PC-3 (cell line): Measurements from ENCODE around the gene ADAT3. TPM values are rescaled to one million over a fixed set of nuclear protein-coding genes. Genes with fewer than 3 reads are reported as not detected.

ENCODE experiments used
- ATAC-seq: fragments of 200-7000 bp; cut with Tn5 transposase; 2 replicates; pipeline ENCODE4 v1.9.1; 2020; ENCODE audit warnings: mild to moderate bottlenecking, moderate library complexity
- BruUV-seq: library from RNA; stranded (reverse); fragments of 400-500 nt; replicated peaks from 2 replicates; lab custom pipeline; 2021; lab: Mats Ljungman, UMichigan
- CTCF ChIA-PET: fragments of 300-600 bp; sonication (Branson Sonifier 250); formaldehyde crosslinking; loops from one replicate; lab custom pipeline; 2022; ENCODE audit warnings: antibody characterized with exemption; lab: Charles Lee
- POLR2A ChIA-PET: fragments of 300-600 bp; sonication (Branson Sonifier 250); formaldehyde crosslinking; loops from one replicate; lab custom pipeline; 2022; ENCODE audit warnings: antibody characterized with exemption; ENCODE audit not compliant: unreplicated experiment; lab: Charles Lee
- DNase-seq: peaks from one replicate; pipeline ENCODE4 v3.0.0-alpha.2; 2015
- H2AFZ ChIP-seq: fragments of 300-600 bp; sonication (generic); 2 replicates; pipeline ENCODE4 v1.6.0; 2016; ENCODE audit warnings: antibody characterized with exemption, low read length
- H3F3A ChIP-seq: fragments of 300-600 bp; sonication (generic); one replicate; pipeline ENCODE4 v1.6.0; 2017; ENCODE audit warnings: antibody characterized with exemption, low read length, control low read depth, mild to moderate bottlenecking; ENCODE audit not compliant: unreplicated experiment
- H3K27ac ChIP-seq: fragments of 300-600 bp; sonication (generic); 2 replicates; pipeline ENCODE4 v1.5.1; 2016; ENCODE audit warnings: mild to moderate bottlenecking, low read length
- H3K27me3 ChIP-seq: fragments of 300-600 bp; sonication (generic); 2 replicates; pipeline ENCODE4 v1.6.1; 2016; ENCODE audit warnings: low read length, mixed read lengths
- H3K36me3 ChIP-seq: fragments of 300-600 bp; sonication (generic); 2 replicates; pipeline ENCODE4 v1.6.1; 2016; ENCODE audit warnings: low read depth, mixed run types, low read length, mixed read lengths
- H3K4me1 ChIP-seq: fragments of 300-600 bp; sonication (generic); 2 replicates; pipeline ENCODE4 v1.5.1; 2016; ENCODE audit warnings: low read length; ENCODE audit not compliant: insufficient read depth
- H3K4me2 ChIP-seq: fragments of 300-600 bp; sonication (generic); 2 replicates; pipeline ENCODE4 v1.6.0; 2016; ENCODE audit warnings: low read length
- H3K4me3 ChIP-seq: fragments of 300-600 bp; sonication (generic); 2 replicates; pipeline ENCODE4 v1.5.1; 2016; ENCODE audit warnings: mild to moderate bottlenecking, low read length, mixed read lengths
- H3K79me2 ChIP-seq: fragments of 300-600 bp; sonication (generic); 2 replicates; pipeline ENCODE4 v1.6.1; 2017; ENCODE audit warnings: low read length, mixed read lengths
- H3K9ac ChIP-seq: fragments of 300-600 bp; sonication (generic); 2 replicates; pipeline ENCODE4 v1.6.0; 2016; ENCODE audit warnings: mild to moderate bottlenecking, low read length
- H3K9me2 ChIP-seq: fragments of 300-600 bp; sonication (generic); replicated peaks from 2 replicates; pipeline ENCODE4 v1.6.1; 2016; ENCODE audit warnings: mixed run types, low read length, mixed read lengths
- H3K9me3 ChIP-seq: fragments of 300-600 bp; sonication (generic); 2 replicates; pipeline ENCODE4 v1.6.1; 2016; ENCODE audit warnings: low read length, mixed read lengths
- H4K20me1 ChIP-seq: fragments of 300-600 bp; sonication (generic); 2 replicates; pipeline ENCODE4 v1.6.1; 2016; ENCODE audit warnings: low read length, mixed read lengths
- EZH2 ChIP-seq: fragments of 300-600 bp; sonication (generic); IDR thresholded peaks from one replicate; pipeline ENCODE4 v1.6.1; 2017; ENCODE audit warnings: antibody characterized with exemption, mild to moderate bottlenecking, low read length; ENCODE audit not compliant: unreplicated experiment
- EZH2phosphoT487 ChIP-seq: fragments of 300-600 bp; sonication (generic); IDR thresholded peaks from 2 replicates; pipeline ENCODE4 v1.6.1; 2018; ENCODE audit warnings: mild to moderate bottlenecking, antibody characterized with exemption, low read length, borderline replicate concordance
- intact Hi-C: fragments of 100-400 bp; cut with micrococcal nuclease; formaldehyde crosslinking; loops from 2 replicates; pipeline ENCODE4 v1.9.0; 2023
- total RNA-seq: library from RNA; depleted of rRNA; stranded (reverse); fragments of >200 nt; gene quantifications from 2 replicates; pipeline ENCODE4 v1.2.3, GENCODE V29; 2014
- TF ChIP-seq, protein P1 (sequence below): fragments of 300-600 bp; sonication (generic); conservative IDR thresholded peaks from 2 replicates; pipeline ENCODE4 v1.5.1; 2017; ENCODE audit warnings: antibody characterized with exemption, low read depth, mild to moderate bottlenecking, low read length

Gene ADAT3
- total RNA-seq, 1 experiment from 2014 or later = 8.4 TPM

- H3K27me3 ChIP-seq = no peaks in the 10 kb centered on the region
- TF ChIP-seq, protein P1, sequence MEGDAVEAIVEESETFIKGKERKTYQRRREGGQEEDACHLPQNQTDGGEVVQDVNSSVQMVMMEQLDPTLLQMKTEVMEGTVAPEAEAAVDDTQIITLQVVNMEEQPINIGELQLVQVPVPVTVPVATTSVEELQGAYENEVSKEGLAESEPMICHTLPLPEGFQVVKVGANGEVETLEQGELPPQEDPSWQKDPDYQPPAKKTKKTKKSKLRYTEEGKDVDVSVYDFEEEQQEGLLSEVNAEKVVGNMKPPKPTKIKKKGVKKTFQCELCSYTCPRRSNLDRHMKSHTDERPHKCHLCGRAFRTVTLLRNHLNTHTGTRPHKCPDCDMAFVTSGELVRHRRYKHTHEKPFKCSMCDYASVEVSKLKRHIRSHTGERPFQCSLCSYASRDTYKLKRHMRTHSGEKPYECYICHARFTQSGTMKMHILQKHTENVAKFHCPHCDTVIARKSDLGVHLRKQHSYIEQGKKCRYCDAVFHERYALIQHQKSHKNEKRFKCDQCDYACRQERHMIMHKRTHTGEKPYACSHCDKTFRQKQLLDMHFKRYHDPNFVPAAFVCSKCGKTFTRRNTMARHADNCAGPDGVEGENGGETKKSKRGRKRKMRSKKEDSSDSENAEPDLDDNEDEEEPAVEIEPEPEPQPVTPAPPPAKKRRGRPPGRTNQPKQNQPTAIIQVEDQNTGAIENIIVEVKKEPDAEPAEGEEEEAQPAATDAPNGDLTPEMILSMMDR = no peak
- TF ChIP-seq EZH2phosphoT487 (no peak), EZH2 (no peak)
- no peaks in the 10 kb centered on the region for H3F3A ChIP-seq
- no peak overlapping the region for H3K27ac ChIP-seq
- no peak overlapping the region for H3K9ac ChIP-seq
- H3K9me2 ChIP-seq = no peaks in the 10 kb centered on the region
- DNase-seq (no peak), ATAC-seq (no peak)
- H3K4me2 ChIP-seq = no peak overlapping the region
- H3K36me3 ChIP-seq = no peaks in the 10 kb centered on the region
- CTCF ChIA-PET = interaction anchor here (0.7 kb wide), 1 partner anchor 59 kb away, joined by 10 read pairs; no protein-coding TSS in a partner anchor
- peaks cover 83% of the 10 kb centered on the region for H3K79me2 ChIP-seq
- no peak overlapping the region for H2AFZ ChIP-seq
- H3K4me3 ChIP-seq = no peak overlapping the region
- BruUV-seq = no TSS peak
- peaks cover 15% of the 10 kb centered on the region; the same call in 1 of the 2 replicates for H3K4me1 ChIP-seq
- peaks cover 31% of the 10 kb centered on the region for H4K20me1 ChIP-seq
- POLR2A ChIA-PET = interaction anchor here (0.5 kb wide), 2 partner anchors 16 to 1073 kb away, joined by 6 to 13 read pairs; no protein-coding TSS in a partner anchor
- intact Hi-C loops = no loop called here
- H3K9me3 ChIP-seq = no peaks in the 10 kb centered on the region
These were observed 47.4 kb upstream of the ADAT3 start for GRCh38 chr19:1857648-1858326.

DNA sequence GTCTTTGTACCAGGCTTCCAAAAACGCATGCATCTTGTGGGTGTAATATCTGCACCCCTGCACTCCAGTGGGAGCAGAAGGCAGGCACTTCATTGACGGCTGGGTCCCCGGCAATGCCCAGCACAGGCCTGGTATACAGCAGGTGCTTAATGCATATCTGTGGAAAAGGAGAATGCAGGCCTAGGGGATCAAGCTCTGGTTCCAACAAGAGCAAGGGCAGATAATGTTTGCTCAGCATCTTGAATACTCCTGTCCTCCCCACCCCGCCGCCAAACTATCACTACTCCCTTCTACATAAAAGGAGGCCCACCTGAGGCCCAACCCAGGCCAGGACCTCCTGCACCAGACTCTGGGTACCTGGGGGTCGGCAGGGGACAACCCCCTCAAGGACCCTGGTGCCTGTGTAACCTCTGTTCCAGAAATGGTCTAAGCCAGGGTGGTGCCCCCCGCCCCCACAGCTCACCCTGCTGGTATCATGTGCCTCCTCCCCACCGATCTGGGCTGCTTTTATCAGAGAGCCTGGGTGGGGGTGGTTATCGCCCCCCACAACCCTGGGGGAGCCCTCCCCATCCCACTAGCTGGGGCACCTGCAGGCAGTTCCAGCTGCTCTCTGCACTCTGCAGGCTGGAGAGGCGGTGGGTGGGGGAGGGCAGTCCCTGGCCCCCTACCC lies 46.7 kb upstream of the ADAT3 start:
- H3F3A ChIP-seq = no peaks in the 10 kb centered on the region
- H3K9ac ChIP-seq = no peak overlapping the region
- no peak overlapping the region for H3K4me3 ChIP-seq
- peaks cover 15% of the 10 kb centered on the region; the same call in 1 of the 2 replicates for H3K4me1 ChIP-seq
- intact Hi-C loops = no loop called here
- H3K36me3 ChIP-seq = no peaks in the 10 kb centered on the region
- no peak overlapping the region for H3K4me2 ChIP-seq
- no TSS peak for BruUV-seq
- no peak for DNase-seq
- H4K20me1 ChIP-seq = peaks cover 31% of the 10 kb centered on the region
- no peak for ATAC-seq
- CTCF ChIA-PET = no interaction called here
- peaks cover 78% of the 10 kb centered on the region for H3K79me2 ChIP-seq
- H3K27ac ChIP-seq = no peak overlapping the region
- no peaks in the 10 kb centered on the region for H3K27me3 ChIP-seq
- POLR2A ChIA-PET = no interaction called here
- no peaks in the 10 kb centered on the region for H3K9me3 ChIP-seq
- no peaks in the 10 kb centered on the region for H3K9me2 ChIP-seq
- no peak for TF ChIP-seq EZH2
- TF ChIP-seq EZH2phosphoT487 = no peak
- TF ChIP-seq, protein P1 = no peak
- no peak overlapping the region for H2AFZ ChIP-seq
